GM19351 (cell line): Measurements from ENCODE around the gene BCHE.

ENCODE experiments used
- ATAC-seq: cut with Tn5 transposase; IDR thresholded peaks from one replicate; pipeline ENCODE4 v1.9.1; 2021; ENCODE audit warnings: mild to moderate bottlenecking, moderate library complexity; ENCODE audit not compliant: unreplicated experiment

BCHE gene

DNA sequence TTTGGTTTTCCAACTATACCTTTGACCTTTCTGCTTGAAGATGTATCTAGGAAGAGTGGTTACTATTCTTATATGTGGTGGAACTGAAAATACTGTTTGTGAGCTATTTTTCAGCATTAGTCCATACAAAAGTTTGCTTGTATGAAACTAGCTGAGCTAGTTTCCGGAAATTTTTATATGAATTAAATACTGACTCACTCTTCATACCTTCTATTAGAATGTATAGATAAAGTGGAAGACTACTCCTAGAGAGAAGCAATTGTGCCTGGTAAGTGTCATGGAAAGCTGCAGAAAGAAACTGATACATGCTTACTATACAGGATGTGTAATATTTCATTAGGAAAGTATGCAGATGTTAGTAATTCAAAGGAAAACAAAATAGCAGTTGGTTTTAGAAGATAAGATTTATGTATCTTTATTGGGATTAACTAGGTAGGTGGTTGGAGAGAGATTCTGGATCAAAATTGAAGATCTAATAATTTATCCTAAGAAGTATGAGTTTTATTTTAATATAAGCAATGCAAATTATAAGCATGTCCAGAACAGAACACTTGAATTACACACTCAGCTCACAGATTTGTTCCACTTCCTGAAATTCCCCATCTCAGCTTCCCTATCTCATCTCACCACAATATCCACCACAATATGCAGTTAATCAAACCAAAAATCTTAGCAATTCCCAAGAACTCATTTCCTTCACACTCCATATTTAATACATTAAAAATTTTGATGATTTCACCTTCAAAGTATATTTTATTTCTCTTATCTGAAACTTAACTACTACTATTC is 82.8 kb downstream of the BCHE start:
- ATAC-seq = no peak

DNA sequence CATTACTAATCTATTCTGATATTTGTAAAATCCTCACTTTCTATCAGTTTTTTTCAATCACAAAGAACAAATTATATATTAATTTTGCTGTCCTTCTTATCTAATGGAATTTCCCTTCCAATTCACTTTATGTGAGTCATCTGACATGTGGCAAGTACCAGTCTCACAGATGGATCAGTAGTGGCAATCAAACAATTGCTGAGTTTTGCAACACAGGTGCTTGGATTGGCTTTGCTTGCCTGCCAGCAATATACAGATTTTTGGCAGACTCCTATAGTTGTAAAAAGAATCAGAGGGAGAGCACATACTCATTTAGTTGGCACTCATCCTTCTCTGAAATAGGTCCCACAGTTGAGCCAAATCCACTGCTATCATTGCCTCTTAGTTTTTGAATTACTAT is 83.7 kb downstream of the BCHE start:
- ATAC-seq = no peak

DNA sequence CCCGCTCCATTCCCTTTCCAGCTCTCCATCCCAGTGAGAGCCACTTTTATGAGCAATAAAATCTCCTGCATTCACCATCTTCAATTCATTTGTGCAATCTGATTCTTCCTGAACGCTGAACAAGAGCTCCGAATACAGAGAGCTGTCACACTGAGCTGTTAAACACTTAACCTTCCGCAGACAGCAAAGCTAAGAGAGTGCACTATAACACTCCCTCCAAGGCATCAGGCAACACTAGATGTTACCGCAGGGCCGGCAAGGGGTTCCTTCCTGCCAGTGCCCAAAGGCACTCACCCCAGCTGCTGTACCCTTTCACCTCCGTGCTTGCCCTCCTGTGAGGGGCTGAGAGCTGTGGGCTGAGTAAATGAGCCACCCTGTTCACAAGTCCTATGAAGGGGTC is 85.6 kb downstream of the BCHE start:
- no peak for ATAC-seq

DNA sequence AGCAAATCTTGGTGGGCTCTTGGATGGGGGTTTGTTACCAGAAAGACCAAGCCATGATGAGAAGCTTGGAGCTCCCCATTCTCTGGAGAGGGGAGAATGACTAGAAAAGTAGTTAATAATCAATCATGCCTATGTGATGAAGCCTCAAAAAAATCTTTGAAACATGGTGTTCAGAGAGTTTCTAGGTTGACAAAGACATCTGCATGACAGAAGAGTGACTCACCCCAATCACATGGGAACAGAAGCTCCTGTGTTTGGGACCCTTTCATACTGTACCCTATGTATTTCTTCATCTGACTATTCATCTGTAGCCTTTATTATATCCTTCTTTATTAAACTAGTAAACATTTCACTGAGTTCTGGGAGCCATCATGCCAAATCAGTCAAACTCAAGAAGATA is 87.4 kb downstream of the BCHE start:
- ATAC-seq = no peak

DNA sequence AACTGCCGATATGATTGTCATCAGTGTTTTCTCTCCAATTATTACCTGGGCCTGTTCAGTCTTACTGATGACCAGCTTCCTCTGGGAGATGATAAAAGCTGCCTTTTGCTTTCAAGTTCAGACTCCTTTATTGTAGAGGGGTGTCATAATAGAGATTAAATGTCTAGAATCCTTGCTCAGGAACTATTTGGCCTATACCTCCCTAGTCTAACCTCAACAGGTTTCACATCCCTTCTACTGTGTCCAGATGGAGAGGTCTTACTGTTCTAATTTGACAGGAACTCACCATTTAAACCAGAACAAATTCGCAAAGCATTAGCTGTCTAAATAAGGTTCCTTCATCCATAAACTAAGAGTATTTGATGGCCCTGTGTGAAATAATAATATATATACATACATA is 88.0 kb downstream of the BCHE start:
- no peak for ATAC-seq

DNA sequence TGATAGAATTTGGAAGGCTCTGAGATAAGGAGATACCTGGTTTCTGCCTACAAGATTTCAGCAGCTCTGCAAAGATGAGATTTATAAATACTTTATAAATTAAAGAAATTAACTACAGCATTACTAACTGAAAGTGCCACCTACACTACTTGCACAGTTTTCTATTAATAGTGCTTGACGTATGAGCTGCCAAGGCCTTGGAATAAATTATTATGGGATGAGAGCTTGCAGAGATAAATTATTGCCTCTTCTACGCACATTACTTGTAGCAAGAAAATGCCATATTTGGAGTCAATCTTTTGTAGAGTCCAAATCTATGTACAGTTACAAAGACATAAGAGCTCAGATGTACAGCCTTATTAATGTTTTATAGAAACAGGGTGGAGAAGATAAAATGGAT is 89.1 kb downstream of the BCHE start:
- no peak for ATAC-seq

DNA sequence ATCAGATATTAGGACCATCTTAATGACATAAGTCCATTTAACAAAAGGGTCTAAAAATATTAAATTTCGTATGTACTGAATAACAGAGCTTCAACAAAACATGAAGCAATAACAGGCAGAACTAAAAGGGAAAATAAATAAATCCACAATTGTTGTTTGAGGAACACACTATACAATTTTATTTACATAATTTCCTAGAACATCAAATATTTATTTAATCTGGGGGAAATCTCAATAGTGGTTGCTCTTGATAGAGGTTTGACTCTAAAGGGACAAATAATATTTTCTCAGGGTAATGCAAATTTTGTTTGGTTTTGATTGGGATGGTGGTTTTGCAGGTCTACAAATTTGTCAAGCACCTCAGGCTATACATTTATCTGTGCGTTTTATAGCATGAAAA is 90.3 kb downstream of the BCHE start:
- ATAC-seq = no peak

DNA sequence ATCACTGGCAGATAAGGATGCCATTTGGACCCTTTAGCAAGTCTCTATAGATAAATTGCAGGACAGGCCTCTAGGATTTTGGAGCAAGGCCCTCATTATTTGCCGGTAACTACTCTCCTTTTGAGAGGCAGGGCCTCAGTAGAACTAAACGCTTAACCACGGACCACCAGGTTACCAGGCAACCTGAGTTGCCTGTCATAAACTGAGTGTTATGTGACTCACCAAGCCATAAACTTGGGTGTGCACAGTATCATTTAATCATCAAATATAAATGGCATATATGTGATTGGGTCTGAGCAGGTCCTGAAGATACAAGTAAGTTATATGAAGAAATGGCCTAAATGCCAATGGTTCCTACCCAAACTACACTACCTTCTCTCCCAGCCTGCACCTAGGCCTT is 93.2 kb downstream of the BCHE start:
- ATAC-seq = no peak

DNA sequence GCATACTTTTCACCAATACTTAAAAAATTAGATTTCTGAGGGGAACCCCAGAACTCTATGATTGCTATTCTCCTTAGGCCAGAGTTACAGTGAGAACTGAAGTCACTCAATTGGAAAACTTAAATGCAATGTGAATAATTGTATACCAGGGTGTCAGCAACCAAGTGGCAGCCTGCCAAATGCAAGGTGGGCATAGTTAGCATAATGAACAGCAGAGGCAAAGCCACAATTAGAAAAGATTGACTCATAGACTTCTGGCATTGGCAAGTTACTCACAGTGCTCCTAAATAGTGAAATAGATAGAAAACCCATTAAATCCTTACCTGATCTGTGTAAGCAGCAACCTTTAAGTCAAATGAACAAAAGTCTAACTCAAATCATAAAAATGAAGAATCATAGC is 94.9 kb downstream of the BCHE start:
- no peak for ATAC-seq

DNA sequence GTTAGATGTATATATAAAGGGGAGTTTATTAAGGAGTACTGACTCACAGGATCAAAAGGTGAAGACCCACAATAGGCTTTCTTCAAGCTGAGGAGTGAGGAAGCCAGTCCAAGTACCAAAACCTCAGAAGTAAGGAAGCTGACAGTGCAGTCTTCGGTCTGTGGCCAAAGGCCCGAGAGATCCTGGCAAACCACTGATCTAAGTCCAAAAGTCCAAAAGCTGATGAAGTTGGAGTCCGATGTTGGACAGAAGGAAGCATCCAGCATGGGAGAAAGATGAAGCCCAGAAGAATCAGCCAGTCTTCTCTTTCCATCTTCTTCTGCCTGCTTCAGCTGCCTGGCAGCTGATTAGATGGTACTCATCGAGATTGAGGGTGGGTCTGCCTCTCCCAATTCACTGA is 107.5 kb downstream of the BCHE start:
- no peak for ATAC-seq

DNA sequence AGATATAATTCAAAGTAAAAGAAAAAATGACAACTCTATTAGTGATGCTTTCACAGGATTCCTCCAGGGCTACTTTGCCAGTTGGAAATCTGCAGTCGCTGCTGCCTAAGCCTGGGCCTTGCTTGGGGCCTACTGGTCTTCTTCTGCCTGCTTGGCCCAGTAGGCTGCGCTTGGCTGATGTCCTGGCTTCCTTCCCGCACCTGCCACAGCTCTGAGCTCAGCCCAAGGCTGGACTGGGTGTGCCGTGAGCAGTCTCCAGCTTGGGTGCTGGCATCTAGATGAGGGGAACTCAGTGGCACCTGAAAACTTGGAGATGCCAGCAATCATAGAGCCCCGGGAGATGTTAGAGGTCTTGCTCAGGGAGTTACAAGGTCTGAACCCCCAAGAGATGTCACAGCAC is 108.3 kb downstream of the BCHE start:
- ATAC-seq = no peak

DNA sequence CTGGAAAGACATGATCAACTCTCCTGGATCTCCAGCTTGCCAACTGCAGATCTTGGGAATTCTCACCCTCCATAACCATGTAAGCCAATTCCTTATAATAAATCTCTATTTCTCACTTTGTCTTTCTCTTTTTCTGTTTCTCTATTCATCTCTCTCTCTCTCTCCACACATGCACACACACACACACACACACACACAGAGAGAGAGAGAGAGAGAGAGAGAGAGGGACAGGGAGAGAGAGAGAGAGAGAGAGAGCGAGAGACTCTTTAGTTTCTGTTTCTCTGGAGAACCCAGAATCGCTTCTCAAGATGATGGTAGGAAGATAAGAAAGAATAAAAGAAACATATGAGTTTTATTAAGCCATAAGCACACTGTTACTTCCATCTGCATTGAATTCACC is 111.9 kb downstream of the BCHE start:
- ATAC-seq = no peak
